Activated T-helper 1 cell treated with anti-CD3 and anti-CD28 coated beads, Interleukin-12 subunit alpha, Interleukin-12 subunit beta, Interleukin-2, Interleukin-4 antibody, amounts not matched to agents 30 ng/mL and 10 ng/mL and 1 ng/mL, durations not matched to agents 14 hours and 24 hours and 36 hours (primary cell): ENCODE data around the gene CHD9. TPM values are rescaled to one million over a fixed set of nuclear protein-coding genes. Genes with fewer than 3 reads are reported as not detected.

ENCODE experiments used
- total RNA-seq: library from RNA; stranded (reverse); gene quantifications from 2 replicates; pipeline ENCODE4 v1.2.3, GENCODE V29; 2022

CHD9 gene
- total RNA-seq, 1 donor from 2014 or later: 17.0 TPM

Other genes with a start within 250 kb of the CHD9 start
- 0.24 and 1.1 TPM in 2 replicates for gene CHD9NB, start 2.1 kb upstream of the CHD9 start, total RNA-seq